Endothelial cell of hepatic sinusoid (primary cell): ENCODE results near the gene WTIP.
"Not testable (repeated sequence)": the region's sequence is repeated elsewhere in the genome, so short reads cannot be mapped to it uniquely, and the experiment has no call there.

Experiments
- in situ Hi-C: cut with HindIII; loops from 2 replicates; pipeline ENCODE4 v1.10.0; 2017; ENCODE audit warnings: low sequenced_read_pairs

Gene WTIP

DNA sequence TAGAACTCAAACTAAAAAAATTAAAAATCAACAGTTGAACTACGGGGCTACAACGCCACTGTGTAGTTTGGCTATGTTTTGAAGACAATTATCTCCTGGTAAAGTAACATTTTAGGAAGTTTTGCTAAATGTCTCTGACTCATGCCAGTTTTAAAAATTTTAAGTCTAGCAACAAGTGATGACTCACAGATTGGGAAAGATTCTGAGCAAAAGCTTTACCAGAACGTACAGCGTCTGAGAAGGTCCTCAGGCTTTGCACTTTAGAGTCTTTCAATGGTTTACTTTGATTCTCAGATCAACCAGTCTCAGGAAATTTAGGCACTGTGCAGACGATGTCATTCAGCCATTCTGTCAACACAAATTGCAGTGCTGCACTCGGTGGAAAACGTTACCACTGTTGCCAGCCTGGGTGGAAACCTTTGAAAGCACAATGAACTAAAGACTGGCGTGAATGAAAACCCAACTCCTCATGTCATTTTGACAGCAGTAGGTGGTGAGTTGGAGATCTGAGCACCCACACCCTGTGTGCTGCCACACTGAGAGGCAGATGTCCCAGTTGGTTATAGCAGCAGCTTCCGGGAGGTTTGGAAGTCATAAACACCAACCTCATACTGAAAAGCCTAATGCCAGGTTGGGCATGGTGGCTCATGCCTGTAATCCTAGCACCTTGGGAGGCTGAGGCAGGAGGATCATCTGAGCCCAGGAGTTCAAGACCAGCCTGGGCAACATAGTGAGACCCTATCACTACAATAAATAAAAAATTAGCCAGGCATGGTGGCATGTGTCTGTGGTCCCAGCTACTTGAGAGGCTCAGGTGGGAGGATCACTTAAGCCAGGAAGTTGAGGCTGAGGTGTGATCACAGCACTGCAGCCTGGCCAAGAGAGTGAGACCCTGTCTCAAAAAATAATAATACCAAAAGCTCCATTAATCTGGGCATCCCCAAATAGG lies 6.3 kb upstream of the WTIP start:
- in situ Hi-C loops = no loop called here

DNA sequence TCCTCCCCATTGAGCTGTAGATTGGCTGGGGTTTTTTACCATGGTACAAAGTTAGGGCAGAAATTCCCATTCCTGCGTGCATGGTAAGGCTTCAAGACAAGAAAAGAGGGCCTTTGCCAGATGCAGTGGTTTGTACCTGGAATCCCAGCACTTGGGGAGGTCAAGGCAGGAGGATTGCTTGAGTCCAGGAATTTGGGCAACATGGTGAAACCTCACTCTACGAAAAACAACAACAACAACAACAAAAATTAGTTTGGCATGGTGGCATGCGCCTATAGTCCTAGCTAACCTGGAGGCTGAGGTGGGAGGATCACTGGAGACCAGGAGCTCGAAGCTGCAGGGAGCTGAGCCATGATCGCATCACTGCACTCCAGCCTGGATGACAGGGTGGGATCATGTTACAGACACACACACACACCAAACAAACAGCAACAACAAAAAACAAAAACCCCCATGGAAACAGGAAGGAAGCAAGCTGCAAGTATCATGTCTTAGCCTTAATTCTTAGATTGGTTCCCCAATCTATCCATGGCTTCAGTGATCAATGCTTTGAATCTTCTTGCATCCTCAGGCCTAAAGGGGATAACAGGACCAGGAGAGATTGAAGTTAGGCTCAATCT lies 5.5 kb upstream of the WTIP start:
- in situ Hi-C loops = no loop called here

DNA sequence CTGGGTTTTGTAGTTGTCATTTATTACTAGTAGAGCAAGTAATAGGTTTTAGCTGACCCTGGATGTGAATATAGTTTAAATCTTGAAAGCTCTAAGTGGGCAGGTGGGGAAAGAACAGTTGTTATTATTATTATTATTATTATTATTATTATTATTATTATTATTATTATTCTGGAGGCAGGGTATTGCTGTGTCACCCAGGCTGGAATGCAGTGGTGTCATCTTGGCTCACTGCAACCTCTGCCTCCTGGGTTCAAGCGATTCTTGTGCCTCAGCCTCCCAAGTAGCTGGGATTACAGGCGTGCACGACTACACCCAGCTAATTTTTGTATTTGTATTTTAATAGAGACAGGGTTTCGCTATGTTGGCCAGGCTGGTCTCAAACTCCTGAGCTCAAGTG lies 3.1 kb upstream of the WTIP start:
- in situ Hi-C loops = not testable (repeated sequence)

DNA sequence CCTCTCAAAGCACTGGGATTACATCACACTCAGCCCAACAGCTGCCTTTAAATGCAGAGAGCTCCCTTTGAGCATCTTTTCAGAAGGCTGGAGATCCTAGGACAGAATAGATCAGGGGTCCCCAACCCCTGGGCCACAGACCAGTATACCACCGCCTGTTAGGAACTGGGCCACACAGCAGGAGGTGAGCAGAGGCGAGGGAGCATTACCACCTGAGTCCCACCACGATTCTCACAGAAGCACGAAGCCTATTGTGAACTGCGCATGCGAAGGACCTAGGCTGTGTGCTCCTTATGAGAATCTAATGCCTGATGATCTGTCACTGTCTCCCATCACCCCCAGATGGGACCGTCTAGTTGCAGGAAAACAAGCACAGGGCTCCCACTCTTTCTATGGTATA lies 2.2 kb upstream of the WTIP start:
- in situ Hi-C loops = no loop called here

DNA sequence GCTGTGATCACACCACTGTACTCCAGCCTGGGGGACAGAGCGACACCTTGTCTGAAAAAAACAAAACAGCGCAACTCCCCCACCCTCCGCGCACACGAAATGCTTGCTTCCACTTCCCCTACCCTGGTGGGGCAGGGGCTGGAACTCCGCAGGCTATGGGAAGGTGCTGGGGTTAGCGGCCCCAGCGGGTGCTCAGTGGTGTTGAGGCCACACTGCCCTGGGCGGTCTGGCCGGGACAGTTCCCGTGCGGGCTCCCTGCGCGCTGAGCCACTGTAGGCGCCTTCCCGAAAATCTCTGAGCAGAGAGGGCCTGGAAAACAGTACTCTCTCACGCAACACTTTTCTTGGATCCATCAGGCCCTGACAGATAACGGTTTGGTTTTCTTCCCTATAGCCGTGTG lies 1.1 kb upstream of the WTIP start:
- in situ Hi-C loops = no loop called here

DNA sequence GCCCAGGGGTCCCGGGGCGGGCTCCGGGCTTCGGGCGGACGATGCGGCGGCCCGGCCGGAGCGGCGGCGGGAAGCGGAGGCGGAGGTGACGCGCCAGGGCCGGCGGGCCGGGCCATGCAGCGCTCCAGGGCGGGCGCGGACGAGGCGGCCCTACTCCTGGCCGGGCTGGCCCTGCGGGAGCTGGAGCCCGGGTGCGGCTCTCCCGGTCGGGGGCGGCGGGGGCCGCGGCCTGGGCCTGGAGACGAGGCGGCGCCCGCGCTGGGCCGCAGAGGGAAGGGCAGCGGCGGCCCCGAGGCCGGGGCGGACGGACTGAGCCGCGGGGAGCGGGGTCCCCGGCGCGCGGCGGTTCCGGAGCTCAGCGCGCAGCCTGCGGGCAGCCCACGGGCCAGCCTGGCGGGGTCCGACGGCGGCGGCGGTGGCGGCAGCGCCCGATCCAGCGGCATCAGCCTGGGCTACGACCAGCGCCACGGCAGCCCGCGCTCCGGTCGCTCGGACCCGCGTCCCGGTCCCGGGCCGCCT lies 362 bp downstream of the WTIP start:
- in situ Hi-C loops = no loop called here

DNA sequence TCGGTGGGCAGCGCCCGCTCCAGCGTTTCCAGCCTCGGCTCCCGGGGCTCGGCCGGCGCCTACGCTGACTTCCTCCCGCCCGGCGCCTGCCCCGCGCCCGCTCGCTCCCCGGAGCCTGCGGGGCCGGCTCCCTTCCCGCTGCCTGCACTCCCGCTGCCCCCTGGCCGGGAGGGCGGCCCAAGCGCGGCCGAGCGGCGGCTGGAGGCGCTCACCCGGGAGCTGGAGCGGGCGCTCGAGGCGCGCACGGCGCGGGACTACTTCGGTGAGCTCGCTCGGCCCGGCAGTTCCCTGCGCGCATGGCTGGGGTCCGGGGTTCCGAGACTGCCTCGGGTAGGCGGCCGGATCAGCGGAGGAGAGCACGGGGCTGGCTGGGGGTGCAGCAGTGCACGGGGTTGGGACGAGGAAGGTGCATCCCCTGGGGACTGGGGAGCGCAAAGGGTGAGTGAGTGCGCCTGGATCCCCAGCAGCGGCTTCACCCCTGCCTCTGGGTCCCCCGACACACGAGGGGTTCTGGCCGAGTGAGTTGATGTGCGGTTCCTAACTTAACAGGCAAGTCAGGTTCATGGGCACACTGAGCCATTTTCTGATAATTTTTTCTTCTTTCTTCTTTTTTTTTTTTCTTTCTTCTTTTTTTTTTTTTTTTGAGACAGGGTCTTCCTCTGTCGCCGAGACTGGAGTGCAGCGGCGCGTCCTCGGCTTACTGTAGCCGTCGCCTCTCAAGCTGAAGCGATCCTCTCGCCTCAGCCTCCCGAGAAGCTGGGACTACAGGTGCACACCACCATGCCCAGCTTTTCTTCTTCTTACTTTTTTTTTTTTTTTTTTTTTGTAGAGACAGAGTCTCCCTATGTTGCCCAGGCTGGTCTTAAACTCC lies 1.1 kb downstream of the WTIP start:
- in situ Hi-C loops = no loop called here

DNA sequence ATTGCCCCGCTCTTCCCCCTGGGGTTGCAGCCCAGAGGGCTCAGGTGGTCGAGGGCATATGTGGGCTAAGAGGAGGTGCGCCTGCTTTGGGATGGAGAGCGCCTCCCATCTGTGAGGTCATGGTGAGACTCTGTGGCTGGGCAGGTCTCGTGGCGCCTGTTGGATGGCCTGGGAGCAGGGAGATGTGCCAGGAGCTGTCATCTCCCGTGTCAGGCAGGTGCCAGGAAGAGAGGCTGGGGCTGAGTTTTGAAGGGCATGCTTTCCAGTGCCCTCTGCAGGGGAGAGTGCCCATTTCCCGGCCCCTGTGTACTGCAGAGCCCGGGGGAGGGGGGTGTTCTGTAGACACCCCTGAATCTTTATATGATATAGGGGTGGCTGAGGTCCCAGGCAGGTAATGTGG lies 2.8 kb downstream of the WTIP start:
- in situ Hi-C loops = no loop called here

DNA sequence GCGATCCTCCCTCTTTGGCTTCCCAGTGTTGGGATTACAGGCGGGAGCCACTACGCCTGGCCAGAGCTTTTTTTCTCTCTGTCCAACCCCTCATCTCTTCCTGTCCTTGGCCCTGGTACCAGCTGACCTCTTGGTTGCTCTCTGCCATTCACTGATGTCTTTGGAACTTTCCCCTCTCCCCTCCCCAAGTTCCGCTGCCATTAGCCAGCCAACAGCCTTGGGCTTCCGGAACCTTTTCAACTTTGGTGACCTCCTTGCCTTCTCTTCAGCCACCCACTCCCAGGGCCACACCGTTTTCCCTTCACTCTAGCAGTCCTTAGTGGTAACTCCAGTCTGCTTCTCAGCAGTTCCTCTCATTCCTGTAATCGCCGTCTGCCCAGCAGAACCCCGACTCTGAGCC lies 4.3 kb downstream of the WTIP start:
- in situ Hi-C loops = no loop called here

DNA sequence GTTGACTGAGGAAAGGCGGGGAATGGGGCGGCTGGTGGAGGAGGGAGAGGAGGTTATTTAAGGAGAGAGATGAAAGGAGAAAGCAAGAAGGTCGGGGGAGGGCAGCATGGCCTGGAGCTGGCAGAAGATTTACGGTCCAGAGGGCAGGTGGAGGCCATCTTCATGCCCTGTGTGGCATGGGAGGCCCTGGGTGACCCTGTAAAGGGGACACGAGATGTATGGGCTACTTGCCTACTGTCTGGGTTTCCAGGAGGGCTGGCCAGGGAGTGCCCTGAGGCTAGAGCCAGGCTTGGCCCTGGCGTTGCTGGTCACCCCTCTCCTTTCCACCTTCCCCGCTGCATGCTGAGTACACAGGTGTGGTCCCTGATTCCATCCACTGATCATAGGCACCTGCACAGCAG lies 6.1 kb downstream of the WTIP start:
- in situ Hi-C loops = no loop called here

DNA sequence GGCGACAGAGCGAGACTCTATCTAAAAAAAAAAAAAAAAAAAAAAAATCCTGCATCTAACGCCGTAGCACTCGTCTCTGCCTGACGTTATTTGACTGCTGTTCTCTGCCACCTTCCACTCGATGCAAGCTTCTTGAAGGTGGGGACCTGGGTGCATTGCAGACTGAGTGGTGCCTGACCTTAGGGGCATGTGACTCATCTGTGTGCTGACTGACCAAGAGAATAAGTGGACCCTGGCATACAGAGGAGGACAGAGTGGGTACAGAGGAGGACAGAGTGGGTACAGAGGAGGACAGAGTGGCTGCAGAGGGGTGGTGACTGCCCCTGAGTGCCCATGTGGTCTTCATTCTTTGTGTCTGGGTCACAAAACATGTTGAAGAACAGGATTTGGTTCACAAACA lies 7.6 kb downstream of the WTIP start:
- in situ Hi-C loops = no loop called here

DNA sequence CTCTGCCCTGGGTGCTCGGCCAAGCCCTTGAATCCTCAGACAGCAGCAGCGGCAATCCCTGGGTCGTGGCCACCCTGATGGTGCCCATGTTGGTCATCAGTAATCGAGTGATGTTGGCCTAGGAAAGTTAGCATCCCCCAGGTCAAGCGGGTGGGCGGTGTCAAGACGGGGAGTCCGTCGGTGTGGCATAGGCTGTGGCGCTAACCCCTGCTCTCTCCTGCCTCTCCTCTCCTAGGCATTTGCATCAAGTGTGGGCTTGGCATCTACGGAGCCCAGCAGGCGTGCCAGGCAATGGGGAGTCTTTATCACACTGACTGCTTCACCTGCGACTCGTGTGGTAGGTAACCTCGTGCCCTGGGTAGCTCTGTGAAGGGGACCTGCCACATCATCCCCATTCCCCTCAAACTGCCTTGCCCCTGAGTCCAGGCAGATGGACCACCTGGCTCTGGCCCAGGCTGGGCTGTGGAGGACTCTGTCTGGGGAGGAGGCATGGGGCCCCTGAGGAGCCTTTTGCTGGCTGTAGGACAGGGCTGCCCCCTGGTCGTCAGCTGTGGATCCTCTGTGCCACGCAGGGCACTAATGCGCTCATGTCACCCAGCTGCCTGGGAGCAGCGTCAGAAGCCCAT lies 8.7 kb downstream of the WTIP start:
- in situ Hi-C loops = no loop called here

DNA sequence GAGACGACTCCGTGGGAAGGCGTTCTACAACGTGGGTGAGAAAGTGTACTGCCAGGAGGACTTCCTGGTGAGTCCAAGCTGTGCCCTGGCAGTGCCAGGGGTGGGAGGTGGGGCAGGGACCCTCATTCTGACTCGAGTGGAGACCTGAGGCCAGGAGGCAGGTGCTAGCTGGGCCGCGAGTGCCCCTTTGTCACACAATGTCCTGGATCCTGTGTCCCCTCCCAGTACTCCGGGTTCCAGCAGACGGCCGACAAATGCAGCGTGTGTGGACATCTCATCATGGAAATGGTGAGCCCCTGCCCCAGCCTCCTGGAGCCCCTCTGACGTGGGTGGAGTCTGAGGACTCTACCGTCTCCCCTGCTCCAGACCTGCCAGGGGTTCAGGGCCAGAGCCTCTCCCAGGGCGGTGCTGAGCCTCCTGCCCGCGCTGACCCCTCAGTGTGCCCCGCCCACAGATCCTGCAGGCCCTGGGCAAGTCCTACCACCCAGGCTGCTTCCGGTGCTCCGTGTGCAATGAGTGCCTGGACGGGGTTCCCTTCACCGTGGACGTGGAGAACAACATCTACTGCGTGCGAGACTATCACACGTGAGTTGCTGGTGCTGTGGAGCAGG lies 11.6 kb downstream of the WTIP start:
- in situ Hi-C loops = no loop called here

DNA sequence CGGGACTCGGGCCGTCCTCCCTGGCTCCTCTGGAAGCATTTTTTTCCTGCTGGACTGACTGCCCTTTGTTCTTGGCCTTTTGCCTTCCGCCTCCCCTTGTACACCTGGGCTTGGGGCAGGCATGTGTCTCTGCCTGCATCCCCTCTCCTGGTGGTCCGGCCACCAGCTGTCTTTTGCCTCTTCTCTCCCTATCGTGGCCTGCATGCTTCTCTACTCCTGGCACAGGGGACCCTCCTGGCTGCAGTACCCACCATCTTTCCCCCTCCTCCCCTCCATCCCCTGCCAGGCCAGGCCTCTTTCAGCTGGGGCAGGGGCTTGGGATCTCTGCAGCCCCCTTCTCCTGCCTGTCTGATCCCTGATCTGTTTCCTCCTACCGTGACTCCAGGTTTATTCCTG lies 12.1 kb downstream of the WTIP start:
- in situ Hi-C loops = no loop called here

DNA sequence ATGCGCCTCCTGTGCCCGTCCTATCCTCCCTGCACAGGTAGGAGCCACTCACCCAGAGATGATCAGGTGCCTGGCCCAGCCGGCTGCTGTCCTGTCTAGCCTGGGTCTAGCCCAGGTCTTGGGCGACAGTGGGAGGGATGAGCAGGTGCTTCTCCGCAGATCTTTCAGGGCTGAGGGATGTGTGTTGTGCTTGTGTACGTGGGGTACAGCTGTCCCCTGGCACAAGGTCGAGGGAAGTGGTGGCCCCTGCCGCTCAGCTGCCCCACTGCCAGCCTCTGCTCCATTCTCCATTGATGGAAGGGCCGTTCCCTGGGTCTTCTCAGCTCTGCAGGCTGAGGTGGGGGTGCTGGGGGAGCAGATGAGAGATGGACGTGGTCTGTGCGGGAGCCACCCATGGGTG lies 13.0 kb downstream of the WTIP start:
- in situ Hi-C loops = no loop called here

DNA sequence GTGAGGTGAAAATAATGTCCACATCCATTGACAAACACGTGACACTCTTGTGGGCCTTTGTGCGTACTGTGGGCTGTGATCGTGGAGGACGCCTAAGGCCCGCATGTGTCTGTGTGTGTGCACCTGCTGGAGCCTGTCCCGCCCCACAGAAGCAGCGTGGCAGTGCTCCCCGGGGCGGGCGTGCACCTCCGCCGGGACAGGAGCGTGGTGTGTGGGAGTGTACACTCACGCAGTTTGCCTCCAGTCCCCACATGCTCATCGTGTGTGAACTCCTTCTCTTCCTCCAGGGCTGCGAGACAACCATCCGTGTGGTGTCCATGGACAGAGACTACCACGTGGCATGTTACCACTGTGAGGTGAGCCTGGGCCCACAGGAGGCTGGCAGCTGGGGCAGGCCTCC lies 13.9 kb downstream of the WTIP start:
- in situ Hi-C loops = no loop called here

DNA sequence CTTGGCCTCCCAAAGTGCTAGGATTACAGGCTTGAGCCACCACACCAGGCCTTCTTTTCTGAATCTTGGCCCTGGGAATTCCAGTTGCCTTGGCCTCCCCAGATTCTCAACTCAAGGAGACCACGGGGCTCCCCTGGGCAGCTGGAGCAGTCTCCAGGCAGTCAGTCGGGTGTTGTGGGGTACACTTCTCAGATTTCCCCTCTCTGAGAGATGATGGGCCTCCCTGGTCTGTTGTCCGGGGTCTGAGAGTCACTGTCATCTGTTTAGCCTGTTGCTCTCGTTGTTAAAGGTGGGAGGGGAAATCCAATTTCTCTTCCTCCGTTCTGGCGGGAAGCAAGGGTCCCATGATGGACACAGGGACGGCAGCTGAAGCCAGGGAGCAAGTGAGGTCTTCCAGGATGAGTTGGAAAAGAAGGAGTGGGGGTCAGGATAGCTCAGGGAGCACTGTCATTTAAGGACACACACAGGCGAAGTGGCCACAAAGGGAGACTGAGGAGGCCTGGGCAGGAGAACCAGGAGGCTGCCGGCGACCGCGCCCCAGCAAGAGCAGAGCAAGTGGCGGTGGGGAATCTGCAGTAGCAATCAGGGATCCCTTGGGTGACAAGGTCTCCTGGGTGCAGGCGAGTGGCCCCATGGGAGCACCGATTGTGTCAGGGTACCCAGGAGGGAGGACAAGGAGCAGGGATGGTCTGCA lies 15.7 kb downstream of the WTIP start:
- in situ Hi-C loops = no loop called here

DNA sequence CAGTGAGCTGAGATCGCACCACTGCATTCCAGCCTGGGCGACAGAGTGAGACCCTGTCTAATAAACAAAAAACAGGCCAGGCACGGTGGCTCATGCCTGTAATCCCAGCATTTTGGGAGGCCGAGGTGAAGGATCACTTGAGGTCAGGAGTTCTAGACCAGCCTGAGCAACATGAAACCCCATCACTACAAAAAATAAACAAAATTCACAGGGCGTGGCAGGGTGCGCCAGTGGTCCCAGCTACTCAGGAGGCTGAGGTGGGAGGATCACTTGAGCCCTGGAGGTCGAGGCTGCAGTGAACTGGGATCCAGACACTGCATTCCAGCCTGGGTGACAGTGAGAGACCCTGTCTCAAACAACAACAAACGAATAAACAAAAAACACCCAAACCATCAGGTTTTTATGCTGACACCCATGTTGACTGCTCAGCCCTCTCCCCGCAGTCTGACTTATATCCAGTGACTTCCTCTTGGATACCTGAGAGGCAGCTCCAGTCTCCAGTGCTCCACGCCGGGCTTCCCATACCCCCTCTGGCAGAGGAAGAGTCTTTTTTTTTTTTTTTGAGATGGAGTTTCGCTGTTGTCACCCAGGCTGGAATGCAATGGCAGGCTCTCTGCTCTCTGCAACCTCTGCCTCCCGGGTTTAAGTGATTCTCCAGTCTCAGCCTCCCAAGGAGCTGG lies 17.7 kb downstream of the WTIP start:
- in situ Hi-C loops = no loop called here

DNA sequence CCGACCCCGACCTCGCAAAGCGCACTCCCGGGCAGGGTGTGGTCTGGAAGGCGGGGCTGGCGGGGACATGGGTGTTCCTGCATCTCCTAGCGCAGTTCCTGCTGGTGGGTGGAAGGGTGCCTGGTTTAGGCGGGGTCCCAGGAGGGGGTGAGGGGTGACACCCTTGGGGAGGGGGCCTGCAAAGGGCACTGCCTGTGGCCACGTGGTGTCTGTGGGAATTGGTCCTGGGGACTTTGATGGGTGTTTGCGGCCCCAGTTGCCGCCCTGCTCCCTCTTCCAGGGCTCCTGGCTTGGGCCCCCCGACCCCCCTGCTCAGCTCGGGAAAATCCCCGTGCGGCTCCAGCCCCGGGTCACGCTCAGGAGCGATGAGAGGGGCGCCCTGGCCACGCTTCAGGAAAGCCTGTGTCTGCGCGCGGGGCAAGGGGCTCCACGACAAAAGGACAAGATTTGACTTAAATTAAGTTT lies 19.1 kb downstream of the WTIP start:
- in situ Hi-C loops = no loop called here
